D721Med (cell line): Measurements from ENCODE around the gene C2orf80.

Source experiments
- DNase-seq: peaks from one replicate; pipeline ENCODE4 v3.0.0; 2011; ENCODE audit warnings: low spot score; ENCODE audit not compliant: insufficient read length
- FAIRE-seq: peaks from 2 replicates; lab custom pipeline; 2011; peaks lifted over from hg19 to GRCh38; lab: Jason Lieb, UNC
- CTCF ChIP-seq: IDR thresholded peaks from 2 replicates; pipeline ENCODE4 v1.5.1; 2012; ENCODE audit warnings: mild to moderate bottlenecking, control low read depth; ENCODE audit not compliant: insufficient read depth; ENCODE audit errors: missing control alignments

The C2orf80 gene

GRCh38 chr2:208179028-208179609, 10.7 kb downstream of the C2orf80 start:
- no peak for DNase-seq
- no peak for TF ChIP-seq CTCF

GRCh38 chr2:208175840-208176153, 14.0 kb downstream of the C2orf80 start:
- no peak for TF ChIP-seq CTCF
- no peak for FAIRE-seq

More at GRCh38 chr2:208179028-208179609, 10.7 kb downstream of the C2orf80 start:
- FAIRE-seq = no peak

GRCh38 chr2:208175069-208175839, 14.6 kb downstream of the C2orf80 start:
- FAIRE-seq (peak; percentile 86), DNase-seq (peak; percentile 56)
- peak; percentile 91 for TF ChIP-seq CTCF

More at GRCh38 chr2:208175840-208176153, 14.0 kb downstream of the C2orf80 start:
- no peak for DNase-seq

- no peak for FAIRE-seq
- TF ChIP-seq CTCF = no peak
These were observed 15.7 kb downstream of the C2orf80 start for GRCh38 chr2:208174144-208174543.

GRCh38 chr2:208172125-208172524, 17.7 kb downstream of the C2orf80 start:
- DNase-seq (no peak), FAIRE-seq (no peak)
- no peak for TF ChIP-seq CTCF

More at GRCh38 chr2:208174144-208174543, 15.7 kb downstream of the C2orf80 start:
- no peak for DNase-seq

- DNase-seq (no peak), FAIRE-seq (no peak)
- no peak for TF ChIP-seq CTCF
These were observed 24.7 kb downstream of the C2orf80 start for GRCh38 chr2:208164951-208165755.
